HEK293T (cell line): ENCODE results near the gene PSMB3.

Experiments used
- CTCF ChIA-PET: fragments of 350-600 bp; formaldehyde crosslinking; extraction: SDS; loops from one replicate; lab custom pipeline; 2021; ENCODE audit warnings: antibody characterized with exemption, inconsistent platforms; lab: Yijun Ruan, JAX
- POLR2A ChIA-PET: fragments of 350-600 bp; formaldehyde crosslinking; extraction: SDS; loops from one replicate; lab custom pipeline; 2020; ENCODE audit warnings: antibody characterized with exemption, inconsistent platforms; lab: Yijun Ruan, JAX
- DNase-seq: peaks from one replicate; pipeline ENCODE4 v3.0.0; 2012; ENCODE audit warnings: mixed read lengths; ENCODE audit errors: extremely low spot score
- ARNT ChIP-seq: fragments of 450-650 bp; IDR thresholded peaks from 2 replicates; pipeline ENCODE4 v1.6.1; 2017; ENCODE audit warnings: mild to moderate bottlenecking
- BHLHE40 ChIP-seq: fragments of 450-650 bp; IDR thresholded peaks from 2 replicates; pipeline ENCODE4 v1.6.1; 2016; ENCODE audit warnings: mild to moderate bottlenecking, moderate library complexity, borderline replicate concordance
- CTBP1 ChIP-seq: fragments of 450-650 bp; IDR thresholded peaks from 2 replicates; pipeline ENCODE4 v1.6.1; 2016; ENCODE audit warnings: borderline replicate concordance
- ELF4 ChIP-seq: fragments of 450-650 bp; IDR thresholded peaks from 2 replicates; pipeline ENCODE4 v1.6.1; 2017; ENCODE audit warnings: antibody characterized with exemption
- FOXA1 ChIP-seq: fragments of 450-650 bp; IDR thresholded peaks from 2 replicates; pipeline ENCODE4 v1.6.1; 2016; ENCODE audit warnings: mild to moderate bottlenecking
- FOXK2 ChIP-seq: fragments of 450-650 bp; IDR thresholded peaks from 2 replicates; pipeline ENCODE4 v1.6.1; 2016; ENCODE audit warnings: mild to moderate bottlenecking
- FOXM1 ChIP-seq: fragments of 450-650 bp; IDR thresholded peaks from 2 replicates; pipeline ENCODE4 v1.6.1; 2017; ENCODE audit warnings: mild to moderate bottlenecking, borderline replicate concordance
- HDGF ChIP-seq: fragments of 450-650 bp; IDR thresholded peaks from 2 replicates; pipeline ENCODE4 v1.6.1; 2017; ENCODE audit warnings: antibody characterized with exemption, borderline replicate concordance
- L3MBTL2 ChIP-seq: fragments of 450-650 bp; conservative IDR thresholded peaks from 2 replicates; pipeline ENCODE4 v1.6.1; 2016; ENCODE audit warnings: mild to moderate bottlenecking
- LEF1 ChIP-seq: fragments of 450-650 bp; IDR thresholded peaks from 2 replicates; pipeline ENCODE4 v1.6.1; 2017; ENCODE audit warnings: mild to moderate bottlenecking, borderline replicate concordance
- NFRKB ChIP-seq: fragments of 450-650 bp; IDR thresholded peaks from 2 replicates; pipeline ENCODE4 v1.6.1; 2016; ENCODE audit warnings: mild to moderate bottlenecking, moderate library complexity
- PKNOX1 ChIP-seq: fragments of 450-650 bp; IDR thresholded peaks from 2 replicates; pipeline ENCODE4 v1.6.1; 2016
- SP1 ChIP-seq: fragments of 450-650 bp; IDR thresholded peaks from 2 replicates; pipeline ENCODE4 v1.6.1; 2017
- SUZ12 ChIP-seq: fragments of 450-650 bp; IDR thresholded peaks from 2 replicates; pipeline ENCODE4 v1.6.1; 2016; ENCODE audit warnings: mild to moderate bottlenecking
- TARDBP ChIP-seq: fragments of 450-650 bp; IDR thresholded peaks from 2 replicates; pipeline ENCODE4 v1.6.1; 2016
- ZNF384 ChIP-seq: fragments of 450-650 bp; IDR thresholded peaks from 2 replicates; pipeline ENCODE4 v1.6.1; 2016

PSMB3 gene

GRCh38 chr17:38746849-38747462, 5.6 kb upstream of the PSMB3 start:
- ChIA-PET POLR2A (interaction anchor here (1.0 to 1.9 kb wide), 3 partner anchors 45 to 107 kb away, joined by 3 to 8 read pairs (median 3); partner anchors contain the start of genes PIP4K2B and RPL23), CTCF (interaction anchor here (1.8 kb wide), 1 partner anchor 12 kb away, joined by 9 read pairs; no protein-coding TSS in a partner anchor)
- DNase-seq, result no peak
- TF ChIP-seq ZNF384 (no peak), SUZ12 (no peak), BHLHE40 (no peak), ARNT (no peak), SP1 (no peak), ELF4 (no peak), LEF1 (no peak)

- CTCF ChIA-PET, result interaction anchor here (0.7 kb wide), 1 partner anchor 19 kb away, joined by 3 read pairs; no protein-coding TSS in a partner anchor
- POLR2A ChIA-PET, result no interaction called here
- no peak for TF ChIP-seq ARNT
- TF ChIP-seq HDGF, result no peak
- no peak for TF ChIP-seq FOXA1
- no peak for TF ChIP-seq L3MBTL2
- no peak for TF ChIP-seq FOXK2
- TF ChIP-seq BHLHE40, result no peak
- no peak for TF ChIP-seq ZNF384
- TF ChIP-seq ELF4, result no peak
- no peak for TF ChIP-seq PKNOX1
- no peak for TF ChIP-seq FOXM1
- DNase-seq, result no peak
Observed at GRCh38 chr17:38747463-38748148, 4.9 kb upstream of the PSMB3 start.

- CTCF ChIA-PET, result interaction anchor here (0.7 kb wide), 1 partner anchor 19 kb away, joined by 3 read pairs; no protein-coding TSS in a partner anchor
- POLR2A ChIA-PET, result interaction anchor here (0.9 to 1.7 kb wide), 3 partner anchors 20 to 113 kb away, joined by 3 to 5 read pairs (median 3); no protein-coding TSS in a partner anchor
- peak; percentile 70 for DNase-seq
- no peak for TF ChIP-seq FOXA1
- TF ChIP-seq LEF1, result no peak
- no peak for TF ChIP-seq FOXM1
Observed at GRCh38 chr17:38748149-38748891, 4.2 kb upstream of the PSMB3 start, which contains the start of gene PCGF2. Gene PCGF2, minus strand, starts transcription at chr17:38748336. Its CDS starts 7,934 bp downstream, at chr17:38740402.

GRCh38 chr17:38748892-38749222, 3.7 kb upstream of the PSMB3 start:
- POLR2A ChIA-PET, result interaction anchor here (0.9 to 2.3 kb wide), 11 partner anchors 18 to 451 kb away, joined by 3 to 19 read pairs (median 3); partner anchors contain the start of genes CISD3, PIP4K2B and RPL19
- no peak for TF ChIP-seq FOXK2
- TF ChIP-seq NFRKB, result no peak
- TF ChIP-seq FOXM1, result no peak
- TF ChIP-seq ARNT, result no peak
- TF ChIP-seq L3MBTL2, result no peak
- no peak for TF ChIP-seq TARDBP
- TF ChIP-seq CTBP1, result no peak
- TF ChIP-seq HDGF, result no peak
- TF ChIP-seq FOXA1, result no peak
- no peak for TF ChIP-seq SUZ12
- TF ChIP-seq PKNOX1, result no peak
- no peak for TF ChIP-seq BHLHE40
- DNase-seq, result no peak
- CTCF ChIA-PET, result interaction anchor here (1.1 kb wide), 1 partner anchor 14 kb away, joined by 7 read pairs; no protein-coding TSS in a partner anchor

- ChIA-PET CTCF (interaction anchor here (0.8 to 1.1 kb wide), 2 partner anchors 15 to 403 kb away, joined by 4 to 7 read pairs; no protein-coding TSS in a partner anchor), POLR2A (interaction anchor here (0.6 to 2.3 kb wide), 21 partner anchors 11 to 450 kb away, joined by 3 to 19 read pairs (median 3); partner anchors contain the start of genes CISD3, EPOP, PIP4K2B and RPL19)
- no peak for DNase-seq
- TF ChIP-seq ELF4, result no peak
- TF ChIP-seq L3MBTL2, result peak; percentile 81
- no peak for TF ChIP-seq FOXM1
Observed at GRCh38 chr17:38749223-38750043, 3.1 kb upstream of the PSMB3 start.

GRCh38 chr17:38750044-38750311, 2.6 kb upstream of the PSMB3 start:
- POLR2A ChIA-PET, result interaction anchor here (0.6 to 2.3 kb wide), 19 partner anchors 11 to 450 kb away, joined by 3 to 19 read pairs (median 3); partner anchors contain the start of genes CISD3, EPOP, PIP4K2B and RPL19
- no peak for DNase-seq
- TF ChIP-seq PKNOX1 (no peak), SUZ12 (no peak), CTBP1 (no peak), ZNF384 (no peak), ELF4 (no peak), FOXA1 (no peak), NFRKB (no peak), HDGF (no peak), TARDBP (no peak), LEF1 (no peak), L3MBTL2 (no peak), FOXM1 (no peak), BHLHE40 (no peak), SP1 (no peak), ARNT (no peak)
- CTCF ChIA-PET, result interaction anchor here (0.5 to 1.1 kb wide), 3 partner anchors 15 to 403 kb away, joined by 3 to 7 read pairs (median 4); no protein-coding TSS in a partner anchor
